Hematopoietic multipotent progenitor cell treated with erythropoietin and hydrocortisone succinate and interleukin-3 and kit ligand, for 8 days (in vitro differentiated cells): ENCODE measurements around the gene TP53I11.

Experiments used
- DNase-seq: peaks from one replicate; pipeline ENCODE4 v3.0.0-alpha.2; 2015

Gene TP53I11

DNA sequence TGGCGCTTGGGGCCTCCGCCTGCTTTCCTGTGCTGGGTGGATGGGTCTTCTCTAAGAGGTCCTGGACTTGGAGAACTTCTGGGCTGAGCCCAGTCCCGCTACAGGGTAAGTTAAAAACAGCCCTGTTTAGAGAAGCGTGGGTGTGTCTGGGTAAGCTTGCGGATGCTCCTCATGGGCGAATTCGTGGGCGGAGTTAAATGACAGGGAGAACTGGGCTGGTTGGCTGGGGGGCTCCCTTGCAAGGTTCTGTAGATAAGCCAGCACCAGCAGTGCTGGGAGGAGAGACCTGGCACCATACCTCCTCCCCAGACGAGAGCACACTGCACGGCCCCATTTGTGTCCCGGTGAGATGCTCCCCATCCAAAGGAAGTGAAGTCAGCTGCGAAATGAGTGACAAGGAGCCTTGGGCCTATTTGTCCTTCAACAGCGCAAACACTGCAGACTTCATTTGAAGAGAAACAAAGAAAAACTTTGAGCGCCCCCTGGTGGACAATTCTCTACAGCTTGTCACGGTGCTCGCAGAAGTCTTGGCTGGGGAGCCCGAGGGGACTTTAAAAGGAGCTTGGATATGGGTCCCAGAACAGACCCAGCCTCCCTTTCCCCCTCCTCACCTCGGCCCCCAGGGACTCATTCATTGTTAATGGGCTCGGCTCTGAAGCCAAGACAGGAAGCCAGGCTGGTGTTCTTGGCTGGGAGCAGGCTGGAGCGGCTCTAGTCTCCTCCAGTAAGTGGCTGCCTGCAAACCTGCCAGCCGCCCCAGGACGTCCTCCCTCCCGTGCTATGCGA is 39.5 kb downstream of the TP53I11 start:
- DNase-seq: peak; percentile 95

DNA sequence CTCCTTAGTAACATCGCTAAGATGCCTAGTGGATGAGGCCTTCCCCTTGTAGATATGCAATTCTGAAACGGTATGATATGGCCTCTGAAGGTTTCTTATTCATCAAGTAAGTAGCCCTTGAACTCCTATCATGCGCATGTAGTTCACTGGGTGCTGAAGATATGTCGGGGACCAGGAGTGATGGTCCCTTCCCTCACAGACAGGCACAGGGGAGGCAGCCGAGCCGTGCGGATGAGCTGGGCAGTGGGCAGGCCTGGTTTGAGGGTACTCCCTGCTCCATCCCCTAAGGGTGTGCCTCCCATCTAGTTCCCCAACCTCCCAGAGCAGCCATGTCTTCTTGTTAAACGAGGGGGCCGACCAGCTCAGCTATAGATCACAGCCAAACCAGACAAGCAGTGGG is 40.1 kb downstream of the TP53I11 start:
- DNase-seq: no peak

DNA sequence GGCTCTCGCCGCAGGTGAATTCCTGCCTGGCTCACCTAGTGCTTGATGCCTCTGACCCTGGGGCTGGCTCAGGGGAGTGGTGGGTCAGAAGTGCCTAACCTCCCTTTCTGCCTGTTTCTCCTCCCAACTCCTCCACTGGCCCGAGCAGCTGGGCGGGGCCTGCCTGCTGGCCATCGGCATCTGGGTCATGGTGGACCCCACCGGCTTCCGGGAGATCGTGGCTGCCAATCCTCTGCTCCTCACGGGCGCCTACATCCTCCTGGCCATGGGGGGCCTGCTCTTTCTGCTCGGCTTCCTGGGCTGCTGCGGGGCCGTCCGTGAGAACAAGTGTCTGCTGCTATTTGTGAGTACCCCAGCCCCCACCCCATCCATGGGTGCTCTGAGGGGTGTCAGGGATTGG is 41.1 kb downstream of the TP53I11 start:
- DNase-seq: no peak

DNA sequence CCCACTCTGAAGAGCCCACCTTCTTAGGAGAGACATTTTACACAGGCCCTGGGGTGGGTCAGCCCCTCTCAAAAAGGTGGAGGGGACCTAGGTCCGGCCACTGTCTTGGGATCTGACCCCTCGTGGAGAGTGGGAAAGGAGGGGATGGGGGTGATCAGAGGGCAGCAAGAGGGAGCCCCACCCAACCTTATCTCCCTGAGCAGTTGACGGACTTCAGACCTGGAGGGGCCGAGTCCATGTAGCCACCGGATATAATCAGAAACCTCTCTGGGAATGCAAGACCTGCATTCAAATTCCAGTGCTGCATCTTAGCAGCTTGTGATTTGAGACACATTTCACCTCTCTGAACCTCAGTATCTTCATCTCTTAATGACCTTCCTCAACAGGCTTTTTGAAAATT is 44.0 kb downstream of the TP53I11 start:
- peak; percentile 47 for DNase-seq

DNA sequence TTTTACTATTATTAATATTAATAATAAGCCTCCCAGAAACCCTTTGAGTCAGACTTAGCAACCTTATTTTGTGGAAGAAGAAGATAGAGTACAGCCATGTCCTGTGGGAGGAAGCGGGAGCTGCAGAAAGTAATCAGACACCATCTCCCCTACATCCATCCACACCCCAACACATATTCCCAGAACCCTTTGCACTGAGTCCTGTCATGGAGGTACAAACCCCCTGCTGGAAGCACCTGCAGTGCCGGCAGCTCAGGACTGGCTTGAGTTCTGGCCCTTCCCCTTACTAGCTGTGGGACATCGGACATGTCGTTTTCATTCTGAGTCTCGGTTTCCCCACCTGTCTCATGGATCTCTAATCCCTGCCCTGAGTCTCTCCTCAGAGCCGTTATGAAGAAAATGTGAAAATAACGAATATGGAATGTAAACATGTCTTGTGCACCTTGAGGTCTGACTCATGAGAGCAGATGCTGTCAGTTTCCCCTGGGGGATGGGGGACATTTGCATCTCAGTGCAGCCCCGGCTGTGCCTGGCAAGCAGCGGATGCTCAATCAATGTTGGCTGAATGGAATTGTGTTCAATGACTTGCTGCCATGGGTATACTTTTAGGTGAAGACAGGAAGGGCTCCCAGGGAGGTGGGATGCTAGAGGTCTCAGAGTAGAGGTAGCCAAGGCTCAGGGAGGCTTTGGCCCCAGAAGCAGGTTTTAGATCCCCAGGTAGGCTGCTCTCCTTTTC is 45.4 kb downstream of the TP53I11 start:
- DNase-seq: no peak

DNA sequence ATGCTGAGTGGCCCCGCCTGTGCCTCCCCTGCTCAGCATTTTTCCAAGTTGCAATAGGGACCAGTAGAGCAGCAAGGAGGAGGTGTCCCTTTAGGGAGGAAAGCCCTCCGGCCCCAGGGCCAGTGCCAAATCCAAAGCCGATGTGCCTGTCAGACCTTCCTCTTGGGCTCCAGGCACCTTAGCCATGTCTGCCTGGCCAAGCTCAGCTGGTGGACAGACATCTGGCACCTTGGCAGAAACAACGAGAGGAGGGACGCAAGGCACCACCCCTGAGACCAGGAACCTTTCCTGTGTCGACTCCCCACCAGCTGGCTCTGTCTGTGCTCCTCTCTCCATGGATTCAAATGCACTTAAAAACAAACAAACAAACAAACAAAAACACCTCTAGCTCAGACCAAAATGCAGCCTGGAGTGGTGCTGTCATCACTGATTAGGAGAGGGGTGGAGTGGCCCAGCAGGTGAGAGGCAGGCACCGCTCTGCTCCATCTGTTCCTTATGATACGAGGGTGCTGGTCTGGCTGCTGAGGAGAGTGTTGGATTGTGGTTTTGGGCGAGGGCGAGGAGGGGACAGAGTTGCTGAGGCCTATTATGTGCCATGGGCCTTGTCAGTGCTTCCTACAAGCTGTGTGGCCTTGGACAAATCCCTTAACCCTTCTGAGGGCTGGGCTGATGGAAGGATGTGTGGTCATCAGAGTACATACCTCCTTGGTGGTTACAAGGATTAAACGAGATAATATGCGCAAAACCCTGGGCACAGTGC is 46.2 kb downstream of the TP53I11 start:
- DNase-seq: peak; percentile 87

DNA sequence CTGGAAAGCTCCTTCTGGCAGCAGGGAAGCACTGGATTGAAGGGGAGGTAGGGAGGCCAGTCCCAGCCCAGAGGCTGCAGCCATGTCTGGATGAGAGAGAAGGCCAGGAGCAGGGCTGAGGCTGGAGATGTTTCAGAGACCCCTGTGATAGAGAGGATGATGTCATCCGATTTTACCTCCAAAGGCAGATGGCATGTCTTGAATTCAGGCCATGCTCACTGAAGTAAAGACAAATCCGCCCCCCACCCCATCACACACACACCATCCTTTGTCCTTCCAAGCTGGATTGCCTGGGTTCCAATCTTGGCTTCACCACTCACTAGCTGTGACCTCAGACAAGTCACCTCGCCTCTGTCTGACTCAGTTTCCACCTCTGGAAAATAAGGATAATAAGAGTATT is 47.2 kb downstream of the TP53I11 start:
- DNase-seq: no peak

DNA sequence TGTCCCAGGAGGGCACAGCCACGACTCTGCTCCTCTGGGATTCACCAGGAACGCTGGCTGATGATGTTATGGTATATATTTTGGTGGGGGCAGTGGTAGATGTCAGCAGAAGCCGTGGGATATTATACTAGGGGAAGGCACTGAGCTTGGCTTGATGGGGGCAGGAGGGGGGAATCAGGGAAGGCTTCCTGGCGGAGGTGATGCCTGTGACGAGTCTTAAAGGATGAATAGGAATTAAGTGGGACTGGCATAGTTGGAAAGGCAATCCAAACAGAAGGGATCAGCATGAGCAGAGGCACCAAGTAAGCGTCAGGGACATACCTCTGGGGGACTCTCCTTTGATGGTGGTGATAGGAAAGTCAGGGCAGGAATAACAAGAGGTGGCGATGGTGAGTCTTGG is 47.6 kb downstream of the TP53I11 start:
- no peak for DNase-seq

DNA sequence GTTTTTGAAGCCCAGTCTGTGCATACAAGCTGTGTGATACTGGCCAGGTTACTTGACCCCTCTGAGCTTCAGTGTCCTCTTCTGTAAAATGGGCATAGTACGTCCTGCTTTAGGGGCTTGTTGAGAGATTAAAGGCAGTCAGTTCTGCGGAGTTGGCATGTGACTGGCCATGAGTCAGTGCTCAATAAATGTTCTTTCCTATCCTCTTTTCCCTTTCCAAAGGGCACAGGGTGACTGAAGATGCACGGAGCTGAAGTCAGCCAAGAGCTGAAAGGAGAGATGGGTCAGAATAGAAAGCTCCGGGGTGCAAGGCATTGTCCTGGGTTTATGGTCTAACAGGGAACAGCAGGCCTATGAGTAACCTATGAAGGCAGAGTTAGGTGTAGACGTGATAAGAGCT is 48.9 kb downstream of the TP53I11 start:
- no peak for DNase-seq

DNA sequence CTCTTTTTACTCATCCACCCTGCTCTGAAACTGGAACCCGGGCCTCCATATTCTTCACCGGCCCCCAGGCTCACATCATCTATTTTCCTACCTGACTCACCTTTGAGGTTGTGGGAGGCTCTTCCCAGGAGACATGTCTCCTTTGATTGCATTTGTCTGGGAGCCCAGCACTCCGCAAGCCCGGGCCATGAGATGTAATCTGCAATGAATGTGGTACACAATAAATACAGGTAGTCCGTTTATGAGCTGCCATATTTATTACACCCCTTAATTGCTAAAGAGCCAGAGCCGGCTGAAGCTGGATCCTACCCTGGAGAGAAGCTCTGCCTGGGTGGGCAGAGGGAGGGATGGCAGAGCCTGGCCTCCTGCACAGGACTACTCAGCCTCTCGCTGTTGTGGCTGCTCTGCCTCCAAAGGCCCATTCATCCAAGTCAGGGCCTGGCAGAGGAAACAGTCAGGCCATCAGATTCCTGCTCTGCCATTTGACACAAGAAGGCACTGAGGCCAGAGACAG is 49.5 kb downstream of the TP53I11 start:
- DNase-seq: no peak

DNA sequence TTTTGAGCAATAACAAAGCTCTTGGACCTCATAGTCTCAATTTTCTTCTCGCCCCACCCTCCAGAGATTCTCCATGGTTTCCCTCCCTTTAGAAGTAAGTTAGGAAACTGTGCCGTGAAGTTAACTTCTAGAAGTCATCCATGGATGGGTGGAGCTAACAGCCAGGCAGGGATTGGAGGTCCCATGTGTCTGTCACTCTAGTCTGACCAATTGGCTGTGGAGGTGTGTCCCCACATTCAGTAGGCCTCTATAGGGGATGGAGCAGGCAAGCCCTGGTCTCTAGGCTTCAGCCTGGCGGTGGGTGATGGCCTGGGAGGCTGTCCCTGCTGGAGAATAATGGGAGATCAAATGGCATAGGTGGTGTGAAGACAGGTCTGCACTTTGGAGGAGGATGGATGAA is 50.7 kb downstream of the TP53I11 start:
- DNase-seq: peak; percentile 77

DNA sequence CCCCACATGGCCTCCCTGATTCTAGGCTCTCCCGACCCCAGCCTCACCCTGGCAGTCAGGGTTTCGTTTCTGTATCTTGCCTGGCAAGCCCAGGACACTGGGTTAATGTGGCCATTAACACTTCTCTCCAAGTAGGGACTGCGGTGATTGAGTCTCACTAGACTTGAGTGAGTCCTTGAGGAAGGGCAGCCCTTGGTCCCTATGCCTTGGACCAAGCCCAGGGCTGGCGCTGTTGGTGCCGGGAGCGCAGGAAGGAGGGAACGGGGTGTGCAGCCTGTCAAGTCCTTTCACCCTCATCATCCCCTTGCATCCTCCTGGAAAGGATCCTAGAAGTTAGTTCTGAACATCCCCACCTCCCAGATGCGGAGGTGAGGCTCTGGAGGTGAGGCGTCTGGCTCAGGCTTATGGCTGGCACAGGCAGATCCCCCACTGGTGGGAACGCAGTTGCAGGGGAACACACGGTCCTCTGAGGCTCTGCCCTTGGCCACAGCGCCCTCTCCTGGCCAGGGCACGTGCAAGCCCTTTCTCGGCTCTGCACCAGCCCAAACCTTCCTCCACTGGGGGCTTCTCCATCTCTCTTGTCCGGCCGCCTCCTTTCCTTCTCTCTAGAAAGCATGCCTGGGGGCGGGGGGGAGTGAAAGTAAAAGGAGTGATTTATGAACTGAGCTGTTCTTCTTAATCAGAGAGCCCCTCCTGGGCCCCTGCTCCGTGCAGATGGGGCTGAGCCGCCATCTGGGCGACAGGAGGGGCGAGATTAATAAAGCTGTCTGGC is 56.7 kb downstream of the TP53I11 start:
- peak; percentile 64 for DNase-seq

DNA sequence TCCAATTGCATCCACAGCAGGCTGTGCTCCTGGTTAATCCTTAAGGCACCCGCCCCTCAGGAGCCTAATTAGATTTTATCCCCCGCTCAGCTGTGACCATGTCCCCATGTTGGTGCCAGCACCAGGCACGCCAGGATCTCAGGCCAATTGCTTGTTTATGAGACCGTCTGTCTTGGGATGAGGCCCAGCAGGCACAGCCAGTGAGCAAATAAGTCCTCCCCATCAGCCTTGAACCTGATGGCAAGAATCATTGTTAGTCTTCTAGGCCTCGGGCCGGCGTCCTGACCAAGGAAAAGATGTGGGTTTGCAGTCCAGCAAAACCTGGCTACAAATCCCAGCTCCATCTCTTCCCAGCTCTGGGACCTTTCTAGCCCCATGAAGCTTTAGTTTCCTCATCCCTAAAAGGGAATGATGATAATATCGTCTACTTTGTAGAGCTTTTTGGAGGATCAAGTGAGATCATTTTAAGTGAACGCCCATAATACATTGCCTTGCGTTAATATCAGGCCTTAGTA is 57.3 kb downstream of the TP53I11 start:
- no peak for DNase-seq

DNA sequence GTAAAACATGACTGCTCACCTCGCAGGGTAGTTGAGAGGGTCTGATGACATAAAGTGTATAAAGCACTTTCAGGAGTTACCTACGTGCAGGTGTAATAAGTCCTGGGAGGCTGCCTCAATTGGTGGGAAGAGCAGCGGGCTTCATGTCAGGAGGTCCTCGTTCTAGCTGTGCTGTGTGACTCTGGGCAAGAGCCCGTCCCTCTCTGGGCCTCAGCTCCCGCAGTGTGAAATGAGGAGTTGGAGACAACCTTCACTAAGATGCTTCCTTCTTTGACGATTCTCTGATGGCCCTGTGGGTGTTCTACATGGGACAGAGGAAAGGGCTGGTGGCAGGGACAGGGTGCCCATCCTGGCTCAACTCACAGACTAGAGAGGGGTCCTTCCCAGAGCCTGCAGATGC is 57.8 kb downstream of the TP53I11 start:
- no peak for DNase-seq

DNA sequence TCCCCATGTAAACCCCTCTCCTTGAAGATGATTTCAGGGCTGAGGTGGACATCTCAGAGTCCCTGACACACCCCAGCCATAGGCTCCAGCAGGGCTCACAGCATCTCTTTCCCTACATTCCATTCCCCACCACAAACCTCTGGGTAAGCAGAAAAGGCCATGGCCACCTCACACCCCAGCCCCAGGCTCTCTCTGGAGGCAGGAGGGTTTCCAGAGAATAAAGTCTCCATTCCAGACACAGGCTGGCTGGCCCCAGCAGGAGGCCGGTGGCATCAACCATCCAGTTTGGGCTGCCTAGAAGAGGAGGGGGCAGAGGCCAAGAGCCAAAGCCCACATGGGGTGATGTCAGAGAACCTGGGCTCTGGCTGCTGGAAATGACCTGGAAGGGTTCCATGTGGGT is 61.4 kb downstream of the TP53I11 start:
- DNase-seq: no peak

DNA sequence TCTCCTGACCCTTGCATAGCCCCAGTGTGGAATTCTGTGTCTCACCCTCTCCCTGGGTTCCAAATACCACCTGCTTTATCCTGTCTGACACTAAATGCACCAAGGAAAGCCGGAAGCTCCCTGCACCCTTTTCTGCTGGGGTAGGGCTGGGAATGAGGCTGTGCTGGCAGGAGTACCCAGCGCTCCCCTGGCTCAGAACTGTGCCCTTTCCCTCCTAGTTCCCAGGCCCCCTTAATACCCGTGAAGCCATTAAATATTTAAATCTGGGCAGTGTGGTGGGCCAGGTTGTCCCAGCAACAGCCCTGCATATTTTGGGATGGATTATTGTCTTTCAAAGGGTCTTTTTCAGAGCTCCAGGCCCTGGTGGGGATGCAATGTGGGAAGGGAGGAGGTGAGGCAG is 63.0 kb downstream of the TP53I11 start:
- no peak for DNase-seq

DNA sequence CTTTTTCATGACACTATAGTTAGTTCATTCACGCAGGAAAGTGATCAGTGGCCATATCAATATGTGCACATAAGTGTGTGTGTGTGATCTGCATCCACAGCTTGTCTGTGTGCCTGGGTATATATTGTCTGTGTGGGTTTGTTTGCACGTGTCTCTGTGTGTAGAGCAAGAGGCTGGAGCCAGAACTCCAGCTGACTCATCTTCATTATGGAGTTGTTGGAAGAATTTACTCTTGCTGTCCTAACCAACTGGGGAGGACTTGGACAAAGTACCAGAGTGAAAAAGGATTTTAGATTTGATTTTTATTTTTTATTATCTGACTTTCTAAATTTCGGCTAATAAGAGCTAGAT is 63.9 kb downstream of the TP53I11 start:
- no peak for DNase-seq

DNA sequence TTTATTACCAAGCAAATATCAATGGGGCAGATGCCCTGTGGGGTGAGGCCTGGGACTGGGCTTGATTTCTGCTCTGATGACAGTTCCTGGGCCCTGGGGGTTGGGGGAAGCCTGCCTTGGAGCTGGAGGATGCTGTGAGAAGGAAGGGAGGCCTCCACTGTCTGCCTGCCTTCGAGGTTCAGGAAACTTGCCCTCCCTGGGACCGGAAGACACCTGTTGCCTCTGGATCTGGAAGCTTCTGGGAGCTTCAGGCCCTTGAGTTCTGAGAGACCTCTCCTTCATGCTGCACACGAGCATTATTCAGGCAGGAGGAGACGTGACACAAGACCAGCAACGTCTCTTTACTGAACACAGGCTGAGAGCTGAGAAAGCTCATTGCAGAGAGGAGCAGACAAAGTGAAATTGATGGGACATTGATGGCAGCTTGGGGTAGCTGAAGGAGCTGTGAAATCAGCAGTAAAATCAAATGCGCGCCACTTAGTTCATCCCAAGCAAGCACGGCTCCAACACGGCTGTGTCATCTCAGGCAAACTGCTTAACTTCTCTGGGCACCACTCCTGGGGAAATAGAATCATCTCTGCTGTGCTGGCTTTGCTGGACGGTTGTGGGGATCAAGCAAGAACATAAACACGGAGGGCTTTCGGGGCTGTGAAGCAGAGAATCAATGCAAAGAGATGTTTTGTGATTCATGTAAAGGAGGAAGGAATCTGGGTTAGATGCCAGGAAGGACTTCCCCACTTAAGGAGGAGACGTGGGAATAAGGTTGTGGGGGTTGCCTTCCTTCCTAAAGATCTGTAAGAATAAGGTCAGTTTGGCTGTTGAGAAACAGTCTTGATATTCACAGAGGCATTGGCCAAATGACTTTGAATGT is 64.5 kb downstream of the TP53I11 start:
- no peak for DNase-seq

DNA sequence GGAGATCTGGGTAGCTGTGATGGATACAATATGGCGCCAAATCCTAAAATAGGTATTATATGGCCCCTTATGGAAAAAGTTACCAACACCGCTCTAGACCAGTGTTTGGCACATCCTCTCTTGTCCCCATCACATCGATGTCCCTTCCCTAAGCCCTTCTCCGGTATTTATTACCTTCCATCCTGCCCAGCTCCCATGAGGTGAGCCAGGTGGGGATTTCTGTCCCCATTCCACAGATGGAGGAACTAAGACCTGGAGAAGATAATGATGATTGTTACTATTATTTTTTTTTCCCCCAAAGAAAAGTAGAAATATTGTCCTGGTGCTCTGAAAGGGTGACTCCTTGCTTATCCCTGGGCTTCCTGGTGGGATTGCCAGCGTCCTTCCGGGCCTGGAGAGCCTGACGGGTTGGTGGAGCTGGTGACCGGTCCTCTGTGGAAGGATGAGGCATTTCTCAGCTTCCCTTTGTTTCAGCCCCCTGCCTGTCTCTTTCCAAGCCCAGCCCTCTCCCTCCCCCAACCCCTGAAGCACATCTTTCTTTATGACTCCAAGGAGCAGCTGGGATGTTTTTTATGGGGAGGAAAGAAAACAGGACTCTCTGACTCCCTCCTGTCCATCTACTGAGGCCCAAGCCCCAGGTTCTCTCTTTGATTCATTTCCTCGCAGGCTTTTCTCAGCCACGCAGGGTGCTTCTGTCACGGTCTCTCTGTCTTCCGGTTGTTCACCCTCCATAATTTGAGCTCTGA is 65.4 kb downstream of the TP53I11 start:
- DNase-seq: no peak

DNA sequence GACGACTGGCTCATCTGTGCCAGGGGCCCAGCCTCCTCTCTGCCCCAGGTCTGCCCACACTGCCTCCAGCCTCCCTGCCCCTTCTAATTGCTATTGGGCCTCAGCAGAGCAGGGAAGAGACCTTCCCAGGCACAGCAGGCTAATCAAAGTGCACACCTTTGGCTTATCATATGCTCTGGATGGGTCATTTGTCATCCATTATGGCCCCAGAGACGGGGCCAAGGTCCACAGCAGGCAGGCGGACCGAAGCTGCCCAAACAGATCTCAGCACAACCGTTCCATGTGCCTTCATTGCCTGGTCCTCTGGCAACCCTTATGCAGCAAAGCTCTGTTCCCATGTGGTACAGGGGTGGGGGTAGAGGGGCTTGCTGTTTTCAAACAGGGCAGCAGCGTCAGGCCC is 66.6 kb downstream of the TP53I11 start:
- no peak for DNase-seq

DNA sequence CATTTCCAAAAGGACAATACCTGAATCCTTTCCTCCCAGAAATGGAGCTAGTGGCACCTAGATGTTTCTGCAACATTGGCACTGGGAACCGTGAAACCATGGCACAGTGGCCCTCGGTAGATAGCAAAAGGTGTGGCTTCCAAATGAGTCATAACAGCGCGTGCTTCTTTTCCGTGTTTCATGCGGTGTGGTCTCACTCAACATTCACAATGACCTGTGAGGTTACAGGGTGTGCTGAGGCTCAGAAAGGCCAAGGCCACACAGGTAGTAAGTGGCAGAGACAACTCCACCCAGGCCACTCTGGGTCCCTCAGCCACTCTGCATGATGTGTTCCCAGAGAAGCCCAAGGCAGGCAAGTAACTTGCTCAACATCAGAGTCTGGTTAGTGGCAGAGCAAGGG is 67.4 kb downstream of the TP53I11 start:
- no peak for DNase-seq
